GM10266 (cell line): ENCODE measurements around the gene GPSM1.
A peak's percentile ranks its signal among the peaks of the same experiment; 100 is the strongest.

Experiments used
- DNase-seq: peaks from one replicate; pipeline ENCODE4 v3.0.0; 2012; ENCODE audit errors: extremely low spot score
- TF ChIP-seq, protein P1 (sequence below): IDR thresholded peaks from 2 replicates; pipeline ENCODE4 v1.5.1; 2012; ENCODE audit warnings: mild to moderate bottlenecking, low read depth; ENCODE audit not compliant: control insufficient read depth, insufficient read depth; ENCODE audit errors: missing control alignments

Gene GPSM1

DNA sequence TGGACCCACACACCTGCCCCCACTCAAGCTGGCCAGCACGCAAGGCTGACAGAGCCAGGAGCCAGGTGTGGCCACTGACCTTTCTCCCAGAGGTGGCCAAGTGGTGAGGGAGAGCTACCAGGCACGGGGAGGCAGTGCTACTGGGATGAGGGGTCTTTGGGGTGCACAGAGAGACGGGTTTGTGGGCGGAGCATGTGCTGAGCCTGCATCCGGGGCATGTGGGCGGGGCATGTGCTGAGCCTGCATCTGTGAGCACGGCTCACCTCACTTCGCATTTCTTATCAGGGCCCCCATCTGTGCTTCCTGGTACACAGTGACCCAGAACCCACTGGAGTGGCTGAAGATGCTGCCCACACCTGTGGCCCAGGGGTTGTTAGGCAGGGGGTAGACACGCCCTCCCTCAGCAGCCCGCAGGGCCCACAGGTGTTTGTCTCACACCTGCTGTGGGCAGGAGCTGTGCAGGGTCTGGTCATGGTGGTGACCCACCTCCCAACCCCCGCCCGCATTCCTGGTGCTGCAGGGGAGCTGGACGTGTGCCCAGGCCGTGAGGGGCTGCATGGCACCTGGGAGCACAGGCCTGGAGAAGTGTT, 45.0 kb upstream of the GPSM1 start:
- no peak for DNase-seq
- TF ChIP-seq, protein P1, sequence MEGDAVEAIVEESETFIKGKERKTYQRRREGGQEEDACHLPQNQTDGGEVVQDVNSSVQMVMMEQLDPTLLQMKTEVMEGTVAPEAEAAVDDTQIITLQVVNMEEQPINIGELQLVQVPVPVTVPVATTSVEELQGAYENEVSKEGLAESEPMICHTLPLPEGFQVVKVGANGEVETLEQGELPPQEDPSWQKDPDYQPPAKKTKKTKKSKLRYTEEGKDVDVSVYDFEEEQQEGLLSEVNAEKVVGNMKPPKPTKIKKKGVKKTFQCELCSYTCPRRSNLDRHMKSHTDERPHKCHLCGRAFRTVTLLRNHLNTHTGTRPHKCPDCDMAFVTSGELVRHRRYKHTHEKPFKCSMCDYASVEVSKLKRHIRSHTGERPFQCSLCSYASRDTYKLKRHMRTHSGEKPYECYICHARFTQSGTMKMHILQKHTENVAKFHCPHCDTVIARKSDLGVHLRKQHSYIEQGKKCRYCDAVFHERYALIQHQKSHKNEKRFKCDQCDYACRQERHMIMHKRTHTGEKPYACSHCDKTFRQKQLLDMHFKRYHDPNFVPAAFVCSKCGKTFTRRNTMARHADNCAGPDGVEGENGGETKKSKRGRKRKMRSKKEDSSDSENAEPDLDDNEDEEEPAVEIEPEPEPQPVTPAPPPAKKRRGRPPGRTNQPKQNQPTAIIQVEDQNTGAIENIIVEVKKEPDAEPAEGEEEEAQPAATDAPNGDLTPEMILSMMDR, result no peak

DNA sequence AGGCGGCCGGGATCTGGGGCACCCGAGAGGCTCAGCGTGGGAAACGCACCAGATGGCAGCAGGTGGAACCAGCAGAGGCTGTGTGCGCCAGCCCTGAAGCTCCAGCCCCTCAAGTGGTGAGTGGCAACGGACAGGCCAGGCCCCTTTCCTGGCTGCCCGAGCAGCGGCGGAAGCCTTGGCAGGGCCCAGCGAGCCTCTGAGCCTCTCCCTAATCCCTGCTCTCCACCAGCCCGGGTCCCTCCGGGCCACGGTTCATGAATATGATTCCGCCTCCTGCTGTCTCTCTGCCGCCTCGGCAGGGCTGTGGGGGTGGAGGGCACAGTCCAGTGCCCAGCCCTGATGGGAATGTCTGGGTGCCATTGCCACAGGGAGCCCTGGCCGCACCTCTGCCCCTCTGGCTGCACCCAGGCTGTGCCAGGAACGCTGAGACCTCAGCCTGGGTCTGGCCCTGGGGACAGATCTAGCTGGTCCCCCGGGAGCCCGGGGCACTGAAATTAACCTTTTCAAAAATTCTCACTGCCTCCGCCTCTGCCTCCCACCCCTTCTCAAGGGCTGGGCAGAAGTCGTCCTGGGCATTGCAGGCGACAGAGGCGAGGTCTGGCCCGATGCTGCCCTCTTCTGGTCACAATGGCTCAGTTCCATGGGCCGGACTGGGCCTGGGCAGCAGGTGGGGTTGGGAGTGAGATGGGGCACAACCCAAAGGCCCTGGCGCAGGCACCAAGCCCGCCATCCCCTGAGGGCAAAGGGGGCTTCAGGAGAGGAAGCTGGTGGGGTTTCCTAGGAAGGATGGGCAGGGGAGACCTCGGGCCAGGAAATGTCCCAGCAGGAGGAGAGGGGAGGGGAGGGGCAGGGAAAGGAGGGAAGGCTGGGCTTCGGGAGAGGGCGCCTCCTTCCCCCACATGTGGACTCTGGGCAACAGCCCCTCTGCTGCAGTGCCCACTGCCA, 43.8 kb upstream of the GPSM1 start:
- TF ChIP-seq, protein P1, result peak; percentile 97
- DNase-seq, result peak; percentile 93

DNA sequence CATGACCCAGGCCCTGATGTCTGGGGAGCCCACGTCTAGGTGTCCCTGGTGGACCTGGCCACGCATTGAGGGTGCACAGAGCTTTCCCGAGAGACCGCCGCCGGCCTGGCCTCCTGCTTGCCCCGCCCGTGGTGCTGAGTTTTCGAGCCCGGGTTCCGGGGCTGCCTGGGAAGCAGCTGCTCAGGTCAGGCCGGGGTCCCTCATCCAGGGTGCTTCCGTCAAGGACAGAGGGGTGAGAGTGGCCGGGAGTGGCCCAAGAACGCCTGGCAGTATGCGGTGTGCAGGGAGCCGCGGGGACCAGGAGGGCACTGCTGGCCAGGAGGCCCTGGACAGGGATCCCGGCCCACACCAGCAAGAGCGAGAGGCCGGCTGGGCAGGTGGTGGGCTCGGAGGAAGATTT, 43.0 kb upstream of the GPSM1 start:
- no peak for DNase-seq
- TF ChIP-seq, protein P1, result no peak

DNA sequence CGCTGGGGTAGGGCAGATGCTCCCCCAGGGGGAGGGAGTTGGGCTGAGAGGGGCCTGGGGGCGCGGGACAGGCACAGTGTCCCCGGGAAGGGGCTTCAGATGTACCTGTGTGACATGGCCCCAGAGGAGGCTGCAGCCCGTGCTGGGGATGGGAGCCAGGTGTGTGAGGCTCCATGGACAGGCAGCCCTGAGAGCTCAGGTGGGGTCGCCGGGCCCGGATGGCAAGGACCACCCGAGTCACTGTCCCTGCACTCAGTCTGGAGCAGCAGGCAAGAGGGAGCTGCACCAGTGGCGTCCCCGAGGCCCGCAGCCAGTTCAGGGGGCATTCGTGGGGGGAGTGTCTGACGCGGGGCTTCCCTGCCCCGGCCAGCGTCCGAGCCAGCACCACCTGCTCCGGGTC, 42.4 kb upstream of the GPSM1 start:
- TF ChIP-seq, protein P1, result no peak
- DNase-seq, result no peak

DNA sequence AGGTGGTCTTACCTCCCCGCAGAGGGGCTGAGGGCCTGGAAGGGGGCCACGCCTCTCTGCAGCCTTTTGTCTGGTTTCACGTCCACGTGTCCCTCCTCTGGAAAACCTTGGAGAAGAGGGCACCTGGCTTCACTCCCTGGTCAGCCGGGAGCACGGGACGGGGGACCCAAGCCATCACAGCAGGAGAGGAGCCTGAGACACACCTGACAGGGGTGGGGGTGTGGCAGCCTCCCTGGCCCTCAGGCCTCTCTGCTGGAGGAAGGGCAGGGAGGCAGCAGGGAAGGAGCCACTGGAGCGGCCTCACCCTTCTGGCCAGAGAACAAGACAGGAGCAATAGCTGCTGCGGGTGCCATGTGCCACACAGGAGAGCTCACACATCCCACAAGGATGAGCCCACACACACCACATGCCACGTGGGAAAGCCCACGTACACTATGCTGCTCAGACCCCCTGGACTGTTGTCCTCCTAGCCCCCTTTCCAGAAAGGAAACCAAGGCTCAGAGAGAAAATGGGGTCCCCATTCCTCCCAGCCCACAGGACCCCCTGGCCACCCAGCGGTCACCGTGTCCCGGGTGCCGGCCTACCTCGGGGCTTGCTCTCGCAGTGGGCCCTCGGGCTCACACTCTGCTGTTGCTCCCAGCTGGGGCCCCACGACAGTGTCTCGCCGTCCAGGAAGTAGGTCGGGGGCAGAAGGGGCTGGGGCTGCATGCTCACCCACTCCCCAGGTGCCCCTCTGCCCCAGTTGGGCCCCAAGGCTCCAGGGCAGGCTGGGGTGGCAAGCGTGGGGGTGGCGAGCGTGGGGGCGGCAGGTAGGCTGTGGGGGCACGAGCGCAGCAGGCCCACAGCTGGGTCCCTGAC, 41.6 kb upstream of the GPSM1 start:
- no peak for DNase-seq
- TF ChIP-seq, protein P1, result no peak

DNA sequence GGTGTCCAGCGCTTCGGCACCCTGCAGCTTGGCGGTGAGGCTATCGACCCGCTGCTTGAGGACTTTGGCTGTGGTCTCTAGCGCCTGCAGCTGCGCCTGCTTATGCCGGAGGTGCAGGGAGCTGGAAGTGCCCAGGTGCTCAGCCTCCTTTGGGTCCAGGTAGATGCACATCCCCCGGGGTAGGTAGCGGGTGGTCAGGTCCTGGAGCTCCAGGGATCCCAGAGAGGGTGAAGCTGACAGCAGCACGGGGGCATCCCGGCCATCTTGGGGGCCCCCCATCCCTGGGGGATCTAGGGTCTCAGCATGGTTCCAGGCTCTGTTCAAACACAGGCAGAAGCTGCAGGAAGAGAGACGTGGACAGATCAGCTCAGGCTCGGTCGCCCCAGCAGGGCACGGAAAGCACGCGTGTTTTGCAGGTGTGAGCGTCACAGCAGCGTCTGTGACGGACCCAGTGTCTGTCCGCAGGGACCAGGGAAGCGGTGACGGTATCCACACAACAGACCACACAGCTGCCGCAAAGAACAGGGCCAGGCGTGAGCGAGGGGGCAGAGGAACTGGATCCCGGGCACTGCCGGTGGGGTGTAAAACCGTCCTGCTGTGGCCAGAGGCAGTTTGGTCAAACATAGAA, 40.9 kb upstream of the GPSM1 start:
- DNase-seq, result no peak
- TF ChIP-seq, protein P1, result no peak
